Forelimb muscle (tissue), 1 donor: ENCODE results near the gene TTC28. TPM values are rescaled to one million over a fixed set of nuclear protein-coding genes. Genes with fewer than 3 reads are reported as not detected.
"Not testable (repeated sequence)": the region's sequence is repeated elsewhere in the genome, so short reads cannot be mapped to it uniquely, and the experiment has no call there.

Experiments
- DNase-seq: peaks from one replicate; pipeline ENCODE4 v3.0.0-alpha.2; 2013; ENCODE audit warnings: low read depth
- polyA plus RNA-seq: library from polyadenylated mRNA; unstranded; fragments of 120-200 nt; gene quantifications from one replicate; pipeline ENCODE4 v1.2.1, GENCODE V29; 2013; ENCODE audit not compliant: insufficient read length

The TTC28 gene
- polyA plus RNA-seq, 1 donor = 24.9 TPM

DNA sequence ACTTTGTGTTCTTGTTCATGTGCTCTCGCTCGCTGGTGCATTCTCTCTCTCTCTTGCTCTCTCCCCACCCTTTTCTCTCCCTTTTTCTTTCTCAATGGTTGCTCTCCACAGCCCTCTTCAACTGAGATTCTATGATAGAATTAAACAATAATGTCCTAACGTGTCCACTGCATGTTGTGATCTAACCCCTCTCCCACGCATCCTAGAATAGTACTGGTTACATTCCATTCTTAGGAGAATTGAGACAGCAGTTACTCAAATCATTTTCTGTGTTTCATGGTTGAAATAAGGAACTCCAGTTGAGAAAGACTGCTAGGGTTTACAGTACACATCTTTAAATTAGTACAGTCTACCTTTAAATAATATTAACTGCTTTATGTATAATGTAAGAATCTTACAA lies 442.5 kb downstream of the TTC28 start:
- no peak for DNase-seq

GRCh38 chr22:28232204-28232603 lies 447.4 kb downstream of the TTC28 start:
- DNase-seq = no peak

GRCh38 chr22:28231441-28231840 lies 448.2 kb downstream of the TTC28 start:
- no peak for DNase-seq

DNA sequence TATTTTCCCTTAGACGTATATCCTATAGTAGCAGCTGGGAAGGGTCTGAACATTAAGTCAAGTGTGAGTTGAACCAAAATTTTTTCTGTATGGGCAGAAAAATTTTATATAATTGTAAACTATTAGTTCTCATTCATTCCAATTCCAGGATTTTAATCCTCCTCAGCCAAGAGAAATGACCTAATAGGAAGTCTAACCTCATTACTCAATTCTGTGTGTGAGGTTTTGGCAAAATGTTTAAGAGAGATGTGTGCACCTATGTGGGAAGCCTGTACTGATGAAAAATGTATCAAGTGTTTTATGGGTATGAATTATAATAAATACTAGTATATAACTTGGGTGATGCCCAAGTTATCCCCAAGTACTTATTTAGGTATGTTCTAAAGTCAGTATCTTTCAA lies 449.0 kb downstream of the TTC28 start:
- no peak for DNase-seq

DNA sequence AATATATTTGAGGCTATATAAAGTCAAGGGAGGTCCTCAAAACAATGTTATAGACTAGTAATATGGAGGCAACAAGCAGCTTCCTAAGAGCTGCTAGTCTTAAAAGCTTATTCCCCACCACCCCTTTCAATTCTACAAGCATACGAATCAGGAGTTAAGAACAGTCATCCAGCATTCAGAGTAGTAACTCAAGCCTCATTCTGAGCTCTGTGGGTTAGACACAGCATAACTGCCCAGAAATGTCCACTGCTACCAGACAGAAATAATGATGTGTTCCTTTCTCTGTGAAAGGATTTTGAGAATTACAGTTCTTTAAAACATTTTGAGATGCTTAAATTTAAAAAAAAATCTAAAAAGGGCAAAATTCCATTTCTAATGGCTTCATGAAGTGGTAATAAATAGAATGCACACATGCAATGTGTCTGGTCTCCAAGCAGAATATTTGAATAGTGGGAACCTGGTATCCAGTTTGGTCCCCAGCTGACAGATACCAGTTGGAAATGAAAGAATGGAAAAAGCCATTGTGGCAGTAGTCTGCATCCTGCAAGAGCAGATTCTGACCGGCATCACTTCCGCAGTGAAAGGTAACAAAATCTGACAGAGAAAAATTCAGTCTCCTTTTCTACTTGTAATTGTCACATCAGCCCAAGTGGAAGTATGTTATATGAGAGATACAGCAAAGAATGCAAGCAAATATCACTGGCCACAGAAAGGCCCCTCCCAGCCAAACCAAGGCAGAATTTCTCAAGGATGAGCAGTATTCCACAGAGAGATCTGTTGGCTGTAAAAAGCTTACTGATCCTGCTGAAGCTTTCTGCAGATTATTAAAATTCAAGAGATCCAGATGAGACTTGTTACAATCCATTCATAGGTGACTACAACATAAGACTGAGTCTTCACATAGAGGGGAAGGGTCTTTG lies 449.8 kb downstream of the TTC28 start:
- DNase-seq = no peak

GRCh38 chr22:28223826-28224225 lies 455.8 kb downstream of the TTC28 start:
- DNase-seq = no peak

DNA sequence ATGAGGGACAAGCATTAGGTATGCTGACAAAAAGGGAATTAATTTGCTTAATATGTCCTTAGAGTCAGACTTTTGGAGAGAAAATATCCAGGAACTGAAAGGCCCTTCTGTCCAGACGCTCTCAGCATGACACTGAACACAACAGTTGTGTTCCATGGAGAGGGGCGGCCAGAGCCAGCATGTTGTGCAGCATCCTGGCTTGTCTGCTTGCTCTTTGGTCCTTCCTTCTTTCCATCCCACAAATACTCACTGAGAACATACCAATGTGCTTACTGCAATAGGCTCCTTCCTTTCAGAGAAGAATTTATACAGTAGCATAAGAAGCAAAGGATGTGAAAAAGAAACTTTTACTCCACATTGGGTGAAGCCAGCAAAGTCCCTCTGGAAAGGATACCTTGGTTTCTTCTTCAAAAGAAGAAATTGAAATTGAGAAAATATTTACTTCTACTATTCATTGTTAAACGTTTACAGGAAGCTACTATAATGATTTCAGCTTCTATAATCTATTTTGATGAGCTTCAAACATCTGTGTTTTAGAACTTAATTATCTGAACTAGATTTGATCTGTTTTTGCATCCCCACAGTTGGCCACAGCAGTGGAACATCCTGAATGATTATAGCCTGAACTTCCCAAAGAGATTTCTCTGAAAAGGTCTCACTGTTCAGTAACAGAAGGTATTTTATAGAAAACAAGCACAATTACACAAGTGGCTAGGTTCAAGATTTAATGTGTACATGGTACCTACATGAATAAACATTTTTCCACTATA lies 456.5 kb downstream of the TTC28 start:
- no peak for DNase-seq

DNA sequence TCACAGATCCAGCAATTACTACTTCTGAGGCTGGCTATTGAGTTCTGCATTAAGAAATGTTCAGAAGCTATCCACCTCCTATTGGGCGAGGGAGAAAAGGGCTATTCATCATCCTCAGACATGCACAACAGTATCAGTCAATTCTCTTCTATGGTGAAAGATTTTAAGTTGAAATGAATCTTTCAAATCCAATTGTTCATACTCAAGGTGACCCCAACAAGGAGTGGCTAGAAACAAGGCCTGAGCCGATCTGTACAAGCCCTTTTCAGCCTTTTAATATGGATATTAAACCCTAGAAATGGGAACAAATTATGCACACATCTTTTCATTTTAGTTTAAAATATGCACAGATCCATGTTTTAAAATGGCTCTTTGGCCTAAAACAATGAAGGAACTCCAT lies 457.1 kb downstream of the TTC28 start:
- no peak for DNase-seq

DNA sequence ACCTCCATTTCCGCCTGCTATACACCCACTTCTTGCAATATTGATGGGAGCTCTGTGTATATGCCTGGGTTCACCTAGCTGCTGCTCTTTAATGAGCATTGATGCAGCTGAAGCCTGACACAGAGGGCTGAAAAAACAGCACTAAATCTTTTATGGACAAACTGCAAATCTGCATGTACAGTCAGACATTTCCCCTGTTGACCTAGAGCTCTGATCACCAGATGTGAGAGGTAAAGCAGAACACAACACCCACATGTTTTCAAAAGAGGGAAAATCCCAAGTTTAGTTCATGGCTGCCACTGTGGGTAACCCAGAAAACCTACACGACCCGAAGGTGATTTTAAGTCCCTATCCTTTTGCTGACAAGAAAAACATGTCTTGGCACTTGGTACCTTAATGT lies 457.6 kb downstream of the TTC28 start:
- DNase-seq = no peak

GRCh38 chr22:28220626-28221363 lies 458.8 kb downstream of the TTC28 start:
- DNase-seq = no peak

GRCh38 chr22:28217277-28217676 lies 462.4 kb downstream of the TTC28 start:
- no peak for DNase-seq

DNA sequence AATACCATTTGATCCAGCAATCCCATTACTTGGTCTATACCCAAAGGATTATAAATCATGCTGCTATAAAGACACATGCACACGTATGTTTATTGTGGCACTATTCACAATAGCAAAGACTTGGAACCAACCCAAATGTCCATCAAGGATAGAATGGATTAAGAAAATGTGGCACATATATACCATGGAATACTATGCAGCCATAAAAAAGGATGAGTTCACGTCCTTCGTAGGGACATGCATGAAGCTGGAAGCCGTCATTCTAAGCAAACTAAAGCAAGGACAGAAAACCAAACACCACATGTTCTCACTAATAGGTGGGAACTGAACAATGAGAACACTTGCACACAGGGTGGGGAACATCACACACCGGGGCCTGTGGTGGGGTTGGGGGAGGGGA lies 464.9 kb downstream of the TTC28 start:
- not testable (repeated sequence) for DNase-seq

DNA sequence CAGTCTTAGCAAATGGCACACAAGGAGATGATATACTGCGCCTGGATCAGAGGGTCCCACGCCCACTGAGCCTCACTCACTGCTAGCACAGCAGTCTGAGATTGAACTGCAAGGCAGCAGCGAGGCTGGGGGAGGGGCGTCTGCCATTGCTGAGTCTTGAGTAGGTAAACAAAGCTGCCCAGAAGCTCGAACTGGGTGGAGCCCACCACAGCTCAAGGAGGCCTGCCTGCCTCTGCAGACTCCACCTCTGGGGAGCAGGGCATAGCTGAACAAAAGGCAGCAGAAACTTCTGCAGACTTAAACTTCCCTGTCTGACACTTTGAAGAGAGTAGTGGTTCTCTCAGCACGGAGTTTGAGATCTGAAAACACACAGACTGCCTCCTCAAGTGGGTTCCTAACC lies 470.2 kb downstream of the TTC28 start:
- not testable (repeated sequence) for DNase-seq

GRCh38 chr22:28208787-28209186 lies 470.9 kb downstream of the TTC28 start:
- DNase-seq = no peak

DNA sequence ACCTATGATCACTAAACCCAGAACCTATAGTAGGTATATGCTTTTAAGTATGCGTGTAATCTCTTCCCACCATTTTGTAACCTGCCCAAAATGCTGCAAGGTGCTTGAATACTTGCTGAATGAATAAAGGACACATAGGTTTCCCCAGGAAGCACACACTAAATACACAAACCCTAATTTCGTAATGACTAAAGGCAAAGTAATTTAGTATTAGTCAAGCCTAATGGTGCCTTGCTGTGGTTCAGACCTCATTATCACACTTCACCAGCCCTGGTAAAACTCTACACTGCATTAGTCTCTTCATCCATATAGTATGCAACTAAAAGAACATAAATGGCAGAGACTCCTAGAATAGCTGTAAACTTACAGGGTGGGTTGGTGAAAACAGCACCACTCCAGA lies 471.6 kb downstream of the TTC28 start:
- no peak for DNase-seq

DNA sequence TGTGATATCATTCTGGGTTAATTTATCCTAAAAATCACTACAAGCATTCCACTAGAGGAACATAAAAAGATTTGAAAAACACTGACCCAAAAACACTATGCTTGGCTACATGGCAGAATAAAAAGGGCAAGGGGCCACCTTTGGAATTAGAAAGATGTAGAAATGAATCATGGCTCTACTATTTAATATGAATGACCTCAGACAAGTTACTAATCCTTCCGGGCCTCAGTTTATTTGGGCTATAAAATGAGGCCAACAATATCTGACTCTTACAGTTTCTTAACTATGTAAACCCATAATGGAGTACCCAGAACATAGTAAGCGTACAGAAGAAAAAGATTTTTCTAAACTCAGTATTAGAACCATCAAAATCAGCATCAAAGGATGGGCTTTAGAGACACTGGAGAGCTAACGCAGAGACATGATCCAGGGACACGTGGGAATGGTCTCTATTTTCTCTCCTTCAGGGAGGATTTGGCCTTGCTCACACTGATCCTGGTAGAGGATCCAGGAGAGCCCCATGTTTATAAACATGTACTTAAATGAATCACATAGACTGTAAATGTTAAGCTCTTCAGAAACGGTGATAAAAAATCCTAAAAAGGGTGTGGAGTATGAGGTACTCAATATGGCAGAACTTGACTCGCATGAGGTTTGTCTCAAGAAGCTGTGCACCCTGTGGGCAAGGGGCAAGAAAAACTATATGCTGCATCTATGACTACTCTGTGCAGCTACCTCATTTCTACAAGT lies 472.2 kb downstream of the TTC28 start:
- no peak for DNase-seq

DNA sequence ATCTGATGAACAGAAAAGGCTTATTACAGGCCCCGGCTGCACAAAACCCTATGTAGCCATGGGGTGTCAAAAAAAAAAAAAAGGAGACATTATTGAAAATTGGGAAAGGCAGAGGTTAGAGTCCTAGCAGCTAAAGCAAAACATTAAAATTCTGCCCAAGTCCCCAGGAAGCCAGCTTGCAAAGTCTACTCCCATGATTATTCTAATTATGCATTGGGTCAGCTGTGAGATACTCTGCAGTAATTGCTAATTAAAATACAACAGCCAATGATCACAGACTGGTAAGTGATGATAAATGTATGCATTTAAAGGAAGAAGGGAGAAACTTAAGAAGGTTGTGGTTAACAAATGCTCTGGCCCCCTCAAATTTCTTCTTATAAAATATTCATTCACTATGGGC lies 473.7 kb downstream of the TTC28 start:
- no peak for DNase-seq

GRCh38 chr22:28204382-28204781 lies 475.3 kb downstream of the TTC28 start:
- no peak for DNase-seq

- no peak for DNase-seq
These were observed 476.4 kb downstream of the TTC28 start for GRCh38 chr22:28203286-28203685.

DNA sequence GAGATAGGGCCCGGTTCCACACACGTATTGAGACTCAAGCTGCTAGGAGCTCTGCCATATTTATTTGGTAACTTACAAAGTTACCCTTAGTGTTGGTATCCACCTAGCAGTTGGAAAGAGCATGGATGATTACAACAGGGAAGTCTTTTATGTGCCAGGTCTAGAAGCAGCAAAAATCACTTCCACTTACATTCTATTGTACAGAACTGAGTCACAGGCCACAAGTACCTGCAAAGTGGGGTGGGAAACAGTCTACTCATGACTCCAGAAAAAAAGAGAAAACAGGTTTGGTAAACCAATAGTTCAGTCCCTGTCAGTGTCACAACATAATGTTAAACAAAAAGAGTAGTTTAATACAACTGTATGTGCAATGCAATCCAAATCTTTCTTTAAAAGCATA lies 480.9 kb downstream of the TTC28 start:
- no peak for DNase-seq

- not testable (repeated sequence) for DNase-seq
These were observed 488.1 kb downstream of the TTC28 start for GRCh38 chr22:28191571-28191970.
